ENCODE results near the gene RIMS1.
A peak's percentile ranks its signal among the peaks of the same experiment; 100 is the strongest.
"Not testable (repeated sequence)": the region's sequence is repeated elsewhere in the genome, so short reads cannot be mapped to it uniquely, and the experiment has no call there.

The RIMS1 gene

DNA sequence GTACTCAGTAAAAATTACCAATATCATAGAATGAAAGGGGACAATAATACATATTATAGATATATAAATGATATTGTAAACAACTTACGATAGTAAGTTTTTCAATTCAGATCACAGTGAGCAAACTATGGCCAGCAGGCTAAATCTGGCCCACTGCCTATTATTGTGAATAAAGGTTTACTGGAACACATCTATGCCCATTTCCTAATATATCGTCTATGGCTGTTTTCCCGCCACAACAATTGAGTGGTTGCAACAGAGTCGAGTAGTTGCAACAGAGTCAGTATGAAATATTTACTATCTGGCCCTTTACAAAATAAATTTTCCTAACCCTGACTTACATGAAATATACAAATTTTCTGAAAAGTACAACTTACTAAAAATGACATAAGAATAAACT lies 438.2 kb downstream of the RIMS1 start:
- DNase-seq (ENCODE audit: low read depth in 2 of 2) = no peak

DNA sequence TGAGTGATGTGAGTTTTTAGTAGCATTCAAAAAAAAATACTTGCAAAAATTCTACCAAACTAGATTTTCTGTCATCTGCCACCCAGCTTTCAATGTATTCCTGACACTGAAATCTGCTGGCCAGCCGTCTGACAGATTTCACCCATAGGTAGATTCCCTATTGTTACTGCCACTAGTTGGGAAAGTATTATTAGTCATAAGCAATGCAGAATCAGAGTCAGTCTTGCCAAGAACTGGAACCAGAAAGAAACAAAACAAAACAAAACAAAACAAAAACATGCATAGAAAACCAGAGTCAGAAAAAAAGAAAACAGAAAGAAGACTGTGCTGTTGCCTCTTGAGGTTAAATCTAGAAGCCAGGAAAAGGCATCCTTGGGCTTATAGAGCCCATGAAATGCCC lies 442.4 kb downstream of the RIMS1 start:
- no peak for DNase-seq (ENCODE audit: low read depth in 2 of 2)

DNA sequence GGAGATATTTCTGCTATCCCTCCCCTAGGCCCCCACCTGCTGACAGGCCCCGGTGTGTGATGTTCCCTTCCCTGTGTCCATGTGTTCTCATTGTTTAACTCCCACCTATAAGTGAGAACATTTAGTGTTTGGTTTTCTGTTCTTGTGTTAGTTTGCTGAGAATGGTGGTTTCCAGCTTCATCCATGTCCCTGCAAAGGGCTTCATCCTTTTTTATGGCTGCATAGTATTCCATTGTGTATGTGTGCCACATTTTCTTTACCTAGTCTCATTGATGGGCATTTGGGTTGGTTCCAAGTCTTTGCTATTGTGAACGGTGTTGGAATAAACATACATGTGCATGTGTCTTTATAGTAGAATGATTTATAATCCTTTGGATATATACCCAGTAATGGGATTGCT lies 448.9 kb downstream of the RIMS1 start:
- not testable (repeated sequence) for DNase-seq (ENCODE audit: low read depth in 2 of 2)

DNA sequence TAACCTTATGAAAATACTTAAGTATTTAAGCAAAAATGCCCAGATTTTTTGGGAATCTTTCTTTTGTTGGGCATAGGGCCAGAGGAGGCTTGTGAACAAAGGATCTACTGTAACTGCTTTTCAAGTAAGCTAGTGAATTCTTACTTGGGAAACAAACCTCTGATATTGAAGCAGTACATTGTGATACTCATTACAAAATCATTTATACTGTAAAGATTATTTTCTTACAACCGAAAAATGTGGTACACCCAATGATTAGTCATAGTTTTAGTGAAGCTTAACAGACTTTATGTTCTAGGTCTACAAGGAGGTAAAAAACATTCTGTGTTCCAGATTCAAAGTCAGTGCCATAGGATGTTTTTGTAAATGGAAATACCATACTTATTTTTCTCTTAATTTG lies 462.6 kb downstream of the RIMS1 start:
- DNase-seq (ENCODE audit: low read depth in 2 of 2) = peak; percentile 15 to 16

DNA sequence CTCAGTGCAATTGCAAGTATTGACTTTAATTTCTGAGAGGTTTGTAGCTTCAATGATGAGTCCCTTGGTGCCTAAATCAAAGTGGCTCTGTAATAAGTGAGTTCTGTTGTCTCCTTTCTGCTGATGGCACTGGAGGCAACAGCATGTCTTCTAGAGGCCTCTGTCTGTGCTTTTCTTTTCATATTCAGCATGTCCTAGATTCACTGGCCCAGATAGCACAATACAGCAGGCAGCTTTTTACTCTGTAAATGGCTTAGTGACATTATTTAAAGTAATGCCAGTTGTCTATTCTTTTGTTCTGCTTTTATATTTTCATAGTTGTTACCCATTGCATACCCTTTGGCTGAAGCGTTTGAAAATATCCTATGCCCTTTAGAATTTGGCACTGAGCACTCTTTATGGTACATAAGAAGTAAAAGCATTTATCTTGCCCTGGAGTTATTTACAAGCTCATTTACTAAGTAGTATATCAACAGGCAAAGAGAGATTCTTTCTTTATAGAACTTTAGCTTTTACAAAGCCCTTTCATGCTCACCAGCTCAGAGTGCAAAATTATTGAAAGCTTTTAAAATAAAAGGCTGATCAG lies 464.0 kb downstream of the RIMS1 start:
- DNase-seq (ENCODE audit: low read depth in 2 of 2) = no peak

DNA sequence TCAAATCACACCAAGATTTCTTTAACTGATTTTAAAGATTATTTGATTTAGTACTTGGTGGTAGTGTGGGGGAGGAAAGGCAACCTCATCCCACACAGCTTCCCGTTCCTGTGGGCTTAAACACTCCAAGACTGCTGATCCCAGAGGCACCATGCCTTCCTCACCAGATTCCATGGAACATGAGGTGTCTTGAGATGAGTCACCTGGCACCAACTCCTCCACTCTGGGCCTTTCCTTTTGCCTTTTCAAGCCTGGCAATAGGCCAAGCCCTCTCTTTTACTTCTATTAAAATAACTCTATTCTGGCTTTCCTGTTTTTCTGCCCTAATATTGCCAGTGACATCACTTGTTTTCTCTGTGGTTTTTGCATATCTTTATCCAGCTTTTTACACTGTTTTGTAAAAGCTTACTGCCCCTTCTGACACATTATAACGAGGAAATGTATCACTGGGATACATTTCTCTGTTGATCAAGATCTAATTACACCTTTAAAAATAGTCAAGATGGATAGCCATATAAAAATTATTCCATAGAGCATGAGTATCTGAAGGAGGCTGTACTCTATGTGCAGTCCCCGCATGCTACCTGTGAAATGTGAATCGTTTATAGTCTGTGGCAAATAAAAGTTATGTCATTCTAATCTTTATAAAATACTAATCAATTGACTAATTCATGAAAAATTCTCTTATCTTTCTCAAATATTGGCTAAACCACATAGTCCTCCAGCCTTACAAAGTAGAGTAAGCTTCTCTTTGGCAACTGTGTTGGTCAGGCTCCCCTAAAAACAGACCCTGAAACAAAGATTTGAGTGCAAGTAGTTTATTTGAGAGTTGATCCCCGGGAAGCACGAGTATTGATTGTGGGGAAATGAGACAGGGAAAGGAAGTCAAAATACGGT lies 477.7 kb downstream of the RIMS1 start:
- peak; percentile 96 for DNase-seq (ENCODE audit: low read depth in 2 of 2)

DNA sequence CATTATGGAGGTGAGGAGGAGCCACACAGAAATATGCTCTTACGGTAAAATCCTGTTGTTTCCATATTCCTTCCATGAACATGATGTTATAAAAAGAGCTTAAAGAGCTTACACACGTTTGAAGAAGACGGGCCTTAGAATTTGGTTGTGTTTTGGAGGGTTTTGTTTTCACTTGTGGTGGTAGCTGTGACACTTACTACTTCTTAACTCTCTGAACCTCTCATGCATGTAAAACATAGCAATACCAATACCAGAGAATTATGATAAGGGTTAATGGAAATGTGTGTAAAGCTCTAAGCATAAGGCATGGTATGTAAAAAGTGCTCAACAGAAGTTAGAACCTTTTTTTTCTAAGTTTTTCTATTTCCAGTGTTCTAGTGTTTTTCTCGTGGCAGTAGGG lies 479.4 kb downstream of the RIMS1 start:
- no peak for DNase-seq (ENCODE audit: low read depth in 2 of 2)

DNA sequence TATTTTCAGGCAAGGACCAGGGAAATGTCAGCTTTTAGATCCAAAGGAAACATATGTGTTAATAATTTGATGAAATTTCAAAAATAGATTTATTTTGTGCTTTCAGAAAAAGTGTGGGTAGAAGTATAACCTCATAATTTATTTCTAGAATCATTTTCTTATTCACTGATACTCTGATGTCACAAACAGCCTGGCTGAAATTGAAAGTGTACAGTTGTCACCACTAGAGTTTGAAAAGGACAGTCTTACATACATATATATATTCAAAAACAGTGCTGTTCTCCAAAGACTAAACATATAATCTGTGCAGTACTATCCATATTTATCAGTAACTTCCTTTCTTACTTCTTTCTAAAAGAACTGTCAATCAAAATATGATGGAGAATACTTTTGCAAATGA lies 481.1 kb downstream of the RIMS1 start:
- DNase-seq (ENCODE audit: low read depth in 2 of 2) = no peak

DNA sequence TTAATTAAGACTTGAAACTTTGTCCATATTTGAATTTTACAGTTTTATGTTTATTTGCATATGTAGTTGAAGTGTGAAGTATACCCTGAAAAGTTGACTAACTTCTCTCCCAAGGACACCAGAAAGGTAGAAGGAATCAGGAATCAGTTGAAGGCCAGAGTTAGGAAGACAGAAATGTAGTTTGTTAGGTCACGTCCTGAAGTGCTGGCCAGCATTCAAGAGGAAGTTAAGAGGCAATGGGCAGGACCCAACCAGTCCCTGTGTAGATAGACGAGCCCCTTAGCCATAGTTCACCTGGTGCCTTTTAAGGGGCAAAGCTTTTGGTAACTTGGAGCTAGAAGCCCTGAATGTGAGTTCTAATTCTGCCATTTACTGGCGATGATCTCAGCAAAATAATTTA lies 485.1 kb downstream of the RIMS1 start:
- no peak for DNase-seq (ENCODE audit: low read depth in 2 of 2)

DNA sequence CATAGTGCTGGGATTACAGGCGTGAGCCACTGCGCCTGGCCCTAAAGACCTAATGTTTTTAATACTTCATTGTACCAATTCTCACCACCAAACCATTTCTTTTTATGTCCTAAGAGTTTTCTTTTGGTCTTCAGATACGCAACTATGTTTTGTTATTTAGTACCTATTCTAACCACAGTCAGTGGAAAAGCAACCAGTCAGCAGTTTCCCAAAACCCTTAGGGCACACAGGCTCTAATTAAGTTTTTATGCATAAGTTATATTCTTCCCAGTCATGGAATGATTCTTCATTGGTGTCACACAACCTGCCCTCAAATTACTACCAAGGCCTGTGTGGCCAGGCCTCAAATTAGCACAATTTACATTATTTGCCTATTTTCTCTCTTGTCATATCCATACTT lies 487.8 kb downstream of the RIMS1 start:
- no peak for DNase-seq (ENCODE audit: low read depth in 2 of 2)

DNA sequence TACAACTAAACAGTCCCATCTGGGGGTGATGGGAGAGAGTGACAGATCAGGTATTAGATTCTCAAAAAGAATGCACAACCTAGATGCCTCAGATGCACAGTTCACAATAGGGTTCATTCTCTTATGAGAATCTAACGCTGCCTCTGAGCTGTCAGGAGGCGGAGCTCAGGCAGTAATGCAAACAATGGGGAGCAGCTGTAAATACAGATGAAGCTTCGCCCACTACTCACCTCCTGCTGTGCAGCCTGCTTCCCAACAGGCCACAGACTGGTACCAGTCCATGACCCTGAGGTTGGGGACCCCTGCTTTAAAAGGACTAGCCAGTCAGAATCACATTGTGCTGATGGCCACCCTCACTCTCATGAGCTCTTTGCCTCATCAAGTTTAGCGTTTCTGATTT lies 488.5 kb downstream of the RIMS1 start:
- no peak for DNase-seq (ENCODE audit: low read depth in 2 of 2)

DNA sequence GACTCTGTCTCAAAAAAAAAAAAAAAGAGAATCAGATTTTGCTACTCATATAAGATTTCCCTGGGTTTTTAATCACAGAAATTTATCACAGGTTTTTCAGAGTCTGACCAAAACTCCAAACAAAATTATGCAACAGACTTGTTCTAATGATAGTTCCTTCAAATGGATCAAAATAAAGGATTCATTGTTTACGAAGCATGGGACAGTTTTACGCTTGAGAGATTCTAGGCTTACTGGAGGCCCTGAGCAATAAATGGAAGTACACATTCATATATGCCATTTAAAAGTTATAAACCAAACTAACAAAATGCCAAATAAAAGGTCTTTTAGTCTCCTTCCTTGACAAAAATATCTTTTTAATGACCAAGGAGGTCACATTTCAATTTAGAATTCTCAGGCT lies 490.4 kb downstream of the RIMS1 start:
- no peak for DNase-seq (ENCODE audit: low read depth in 2 of 2)

DNA sequence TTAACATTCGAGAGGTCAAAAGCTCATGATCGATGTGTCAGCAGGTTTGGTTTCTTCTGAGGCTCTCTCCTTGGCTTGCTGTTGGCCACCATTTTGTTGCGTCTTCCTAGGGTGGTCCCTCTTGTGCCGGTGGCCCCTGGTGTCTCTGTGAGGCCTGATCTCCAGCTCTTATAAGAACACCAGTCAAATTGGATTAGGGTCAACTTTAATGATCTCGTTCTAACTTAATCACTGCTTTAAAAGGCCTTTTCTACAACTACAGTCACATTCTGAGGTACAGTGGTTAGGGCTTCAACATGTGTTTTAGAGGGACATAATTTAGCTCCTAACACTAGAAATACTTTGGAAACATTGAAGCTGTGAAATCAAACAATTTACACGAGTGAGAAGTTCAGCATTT lies 494.7 kb downstream of the RIMS1 start:
- no peak for DNase-seq (ENCODE audit: low read depth in 2 of 2)

DNA sequence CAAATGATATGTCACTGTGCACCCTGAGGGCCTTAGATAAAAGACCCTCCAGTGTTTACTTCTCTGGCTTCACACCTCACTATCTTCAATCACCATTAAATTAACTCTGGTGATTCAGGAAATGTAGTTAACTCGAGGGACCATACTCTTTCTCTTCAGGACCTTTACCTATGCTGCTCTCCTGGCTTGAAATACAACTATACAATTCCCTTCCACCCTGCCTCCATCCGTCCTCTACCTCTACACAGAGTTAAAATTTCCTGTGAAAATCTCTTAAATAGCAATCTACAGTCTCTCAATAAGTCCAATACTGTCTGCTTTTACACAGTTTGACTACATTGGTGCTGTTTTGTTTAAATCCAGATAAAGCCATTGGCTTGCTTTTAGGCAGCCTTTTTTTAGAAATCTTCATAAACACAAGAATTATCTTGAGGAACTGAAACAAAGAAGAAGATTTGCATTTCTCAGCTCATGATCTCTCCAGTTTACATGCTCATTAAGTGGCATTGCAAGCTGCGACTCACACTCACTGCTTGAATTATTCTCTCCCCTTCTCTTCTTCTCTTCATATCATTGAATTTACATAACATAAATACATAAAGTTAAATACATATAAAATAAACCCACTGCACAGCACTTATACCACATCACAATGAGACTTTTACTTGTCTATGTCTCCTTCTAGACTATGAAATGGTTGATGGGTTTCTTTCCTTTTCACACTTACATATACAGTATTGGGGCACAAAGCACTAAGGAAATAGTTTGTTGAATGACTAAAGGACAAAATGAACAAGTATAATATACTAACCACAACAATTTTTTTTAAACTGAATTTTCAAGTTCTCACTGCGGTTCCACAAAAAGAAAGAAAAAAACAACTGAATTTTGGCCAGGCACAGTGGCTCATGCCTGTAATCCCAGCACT lies 496.5 kb downstream of the RIMS1 start:
- no peak for DNase-seq (ENCODE audit: low read depth in 2 of 2)

DNA sequence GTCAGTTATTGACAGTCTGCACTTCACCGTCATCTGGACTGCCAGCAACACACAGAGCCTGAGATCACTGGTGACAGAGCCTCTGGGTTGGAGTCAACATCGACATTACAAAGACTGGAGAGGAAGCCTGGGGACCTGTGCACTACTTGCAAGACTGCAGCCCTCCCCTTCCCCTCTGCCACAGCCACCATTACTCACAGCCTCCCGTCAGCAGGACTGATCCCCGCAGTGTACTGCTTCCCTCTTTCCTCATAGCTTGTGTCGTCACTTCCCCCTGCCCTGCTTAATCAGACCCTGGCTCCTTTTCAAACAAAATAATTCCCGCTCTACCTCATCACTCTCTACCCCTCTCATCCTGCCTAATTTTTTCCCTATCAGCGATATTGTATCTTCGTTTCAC lies 500.0 kb downstream of the RIMS1 start:
- no peak for DNase-seq (ENCODE audit: low read depth in 2 of 2)

DNA sequence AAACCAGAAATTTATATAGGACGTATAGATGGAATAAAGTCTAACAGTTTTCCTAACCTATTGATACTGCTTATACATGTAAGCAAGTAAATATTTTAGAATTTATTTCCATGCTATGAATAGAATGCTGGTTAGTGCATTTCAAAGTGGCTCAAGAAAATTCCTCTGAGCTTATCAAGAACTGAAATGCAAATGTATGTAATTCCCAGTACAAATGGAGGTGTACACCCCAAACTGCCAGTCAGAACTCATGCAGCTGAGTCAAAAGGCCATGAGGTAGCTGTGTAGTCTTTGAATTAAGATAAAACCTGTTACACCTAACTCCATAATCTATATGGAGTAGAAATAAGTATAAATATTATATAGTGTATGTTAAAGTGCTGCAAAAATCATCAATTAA lies 503.3 kb downstream of the RIMS1 start:
- DNase-seq (ENCODE audit: low read depth in 2 of 2) = no peak

DNA sequence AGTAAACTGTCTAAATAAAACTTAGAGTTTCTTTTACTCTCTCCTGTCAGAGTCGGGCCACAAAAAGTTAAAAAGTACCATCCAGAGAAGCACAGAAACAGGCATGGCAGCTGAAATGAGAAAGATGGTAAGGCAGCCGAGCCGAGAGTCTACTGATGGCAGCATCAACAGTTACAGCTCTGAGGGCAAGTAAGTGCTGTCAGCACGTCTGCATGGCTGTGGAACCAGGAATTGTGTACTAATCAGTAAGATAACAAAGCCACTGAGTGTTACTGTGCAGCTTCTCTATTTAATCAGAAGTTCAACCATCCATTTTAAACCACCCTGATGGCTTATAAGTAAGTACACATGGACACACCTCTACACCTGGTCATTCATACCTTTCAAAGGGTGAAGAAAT lies 504.2 kb downstream of the RIMS1 start:
- no peak for DNase-seq (ENCODE audit: low read depth in 2 of 2)

DNA sequence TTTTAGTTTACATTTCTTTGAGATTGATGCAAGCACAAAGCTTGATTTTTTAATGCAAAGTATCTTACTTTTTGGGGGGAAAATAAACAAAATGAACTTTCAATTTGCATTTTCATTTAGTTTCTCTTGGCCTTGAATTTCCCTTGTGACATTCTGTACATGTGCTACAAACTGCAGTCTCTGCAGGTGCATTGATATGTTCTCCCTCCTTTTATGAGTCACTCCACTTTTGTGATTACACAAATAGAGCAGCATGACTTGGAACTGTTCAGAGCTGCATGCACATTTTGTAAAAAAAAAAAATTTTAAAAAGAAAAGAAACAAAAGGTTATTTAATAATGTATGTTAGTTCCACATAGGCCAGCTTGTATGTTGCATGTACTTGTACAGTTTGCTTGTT lies 515.5 kb downstream of the RIMS1 start:
- DNase-seq (ENCODE audit: low read depth in 2 of 2) = no peak

DNA sequence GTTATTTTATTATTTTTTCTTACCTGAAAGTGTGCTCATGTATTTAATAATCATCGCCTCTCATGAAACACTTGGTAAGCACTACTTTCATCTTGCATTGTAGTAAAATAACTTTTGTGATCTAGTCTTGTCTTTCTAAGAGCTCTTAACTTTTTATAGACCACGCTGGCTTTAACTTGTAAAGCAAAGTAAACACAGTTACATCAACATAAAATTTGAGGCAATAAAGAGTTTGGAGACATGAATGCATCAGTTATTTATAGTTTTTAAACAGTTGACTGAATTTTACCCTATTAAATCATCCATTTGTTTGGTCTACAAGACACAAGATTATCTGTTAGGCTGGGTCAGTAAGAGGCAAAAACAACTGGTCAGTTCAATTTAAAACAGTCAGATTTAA lies 517.1 kb downstream of the RIMS1 start:
- DNase-seq (ENCODE audit: low read depth in 2 of 2) = no peak

DNA sequence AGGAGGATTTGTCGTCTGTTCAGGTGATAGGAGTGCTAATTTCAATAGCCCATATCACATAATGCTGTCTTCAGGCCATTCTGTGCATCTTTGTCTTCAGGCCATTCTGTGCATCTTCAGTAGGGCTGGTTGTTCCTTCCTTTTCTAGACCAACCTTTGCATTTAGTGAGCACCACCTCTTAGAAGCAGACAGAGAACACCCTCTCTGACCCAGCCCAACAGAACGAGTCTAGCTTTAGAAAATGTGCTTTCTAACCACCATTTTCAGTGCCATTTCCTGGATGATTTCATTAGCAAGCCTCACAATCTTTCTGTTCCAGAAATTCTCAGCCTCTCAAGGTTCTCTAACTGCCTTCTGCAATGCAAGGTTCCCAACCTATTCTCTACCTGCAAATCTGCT lies 520.2 kb downstream of the RIMS1 start:
- DNase-seq (ENCODE audit: low read depth in 2 of 2) = no peak

DNA sequence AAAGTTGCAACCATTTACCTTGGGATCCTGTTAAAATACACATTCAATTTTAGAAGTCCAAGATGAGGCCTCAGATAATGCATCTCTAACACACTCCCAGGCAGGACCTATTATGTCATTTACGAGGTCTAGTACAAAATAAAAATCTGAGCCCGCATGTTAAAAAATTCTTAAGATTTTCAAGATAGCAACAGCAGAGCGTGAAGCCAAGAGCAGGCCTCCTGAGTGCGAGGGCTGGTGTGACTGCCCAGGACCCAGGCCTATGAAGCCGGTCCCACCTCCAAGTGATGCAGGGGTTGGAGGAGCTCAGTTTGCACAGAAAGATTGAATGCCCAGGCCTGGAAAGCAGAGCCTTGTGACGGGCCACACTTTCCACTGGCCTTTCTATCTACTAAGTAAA lies 524.4 kb downstream of the RIMS1 start:
- no peak for DNase-seq (ENCODE audit: low read depth in 2 of 2)

DNA sequence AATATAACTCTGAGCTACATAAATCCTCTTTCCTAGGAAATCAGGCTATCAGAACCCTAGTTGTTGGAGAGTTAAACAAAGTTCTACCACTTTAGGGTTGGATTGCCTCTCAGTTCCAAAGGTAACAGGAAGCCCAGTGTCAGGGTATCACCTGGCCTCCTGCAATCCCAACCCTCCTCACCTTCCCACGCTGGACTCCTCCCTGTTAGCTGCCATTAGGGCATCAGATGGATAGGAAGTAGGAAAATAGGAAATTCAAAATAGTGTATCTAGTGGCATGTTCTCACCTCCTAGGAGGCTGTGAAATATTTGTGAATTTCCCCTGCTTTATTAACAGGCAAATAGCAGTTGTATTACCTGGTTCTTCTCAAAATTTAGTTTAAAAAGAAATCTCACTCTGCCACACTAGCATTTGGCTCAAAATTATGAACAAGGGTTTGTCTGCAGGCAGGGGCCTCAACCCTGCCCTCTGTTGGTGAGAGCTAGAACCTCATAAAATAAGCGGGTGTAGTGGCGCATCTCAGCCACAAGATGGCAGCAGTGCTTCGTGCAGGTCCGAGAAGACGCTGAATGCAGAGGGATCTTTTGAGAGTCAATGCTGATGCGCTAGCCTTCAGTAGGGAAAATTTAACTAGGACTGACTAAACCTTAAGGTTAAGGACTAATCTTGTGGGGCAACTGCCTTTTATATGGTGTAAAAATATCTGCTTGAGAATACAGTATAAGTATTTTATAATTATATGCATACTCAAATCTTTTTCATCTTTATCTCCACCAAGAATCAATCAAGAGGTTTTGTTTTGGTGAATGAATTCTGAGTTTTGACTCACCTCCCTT lies 525.7 kb downstream of the RIMS1 start:
- DNase-seq (ENCODE audit: low read depth in 2 of 2) = peak; percentile 57 to 61

All from fibroblast of skin of left quadriceps (primary cell).